ENCODE data around the gene LDLRAD2. TPM values are rescaled to one million over a fixed set of nuclear protein-coding genes. Genes with fewer than 3 reads are reported as not detected.

The LDLRAD2 gene
- total RNA-seq, 1 experiment from 2014 or later = not detected

GRCh38 chr1:21799730-21800129 lies 12.3 kb upstream of the LDLRAD2 start:
- intact Hi-C loops (cut with micrococcal nuclease) = no loop called here
- no peak overlapping the region for H3K27ac ChIP-seq (ENCODE audit: low read depth, low read length)
- RAD21 ChIA-PET (ENCODE audit: low non-redundant PET in 1 of 2, low total read pairs in 2 of 2, uncharacterized antibody in 2 of 2, unreplicated experiment in 2 of 2) = no interaction called here
- no peaks in the 10 kb centered on the region for H3K79me2 ChIP-seq (ENCODE audit: insufficient read depth, low read length)
- no peaks in the 10 kb centered on the region for H3K36me3 ChIP-seq (ENCODE audit: control insufficient read depth in 1 of 2, insufficient read depth in 2 of 2, low read length in 2 of 2)
- H3K4me2 ChIP-seq (ENCODE audit: low read length) = no peak overlapping the region
- POLR2A ChIA-PET = no interaction called here
- no peak overlapping the region for H3K4me3 ChIP-seq (replicated peaks in 1 of 2; ENCODE audit: low read depth in 1 of 2, low read length in 2 of 2)
- DNase-seq (ENCODE audit: low read depth, low spot score) (no peak), ATAC-seq (no peak)
- BruUV-seq (replicated peaks) = no TSS peak
- no peaks in the 10 kb centered on the region for H3K9me2 ChIP-seq (ENCODE audit: insufficient read depth)
- H4K20me1 ChIP-seq (ENCODE audit: insufficient read depth) = no peaks in the 10 kb centered on the region
- no peak for TF ChIP-seq ZNF274 (IDR thresholded peaks at IDR 0.05; ENCODE audit: low read depth, low read length)
- no peak for TF ChIP-seq TCF7L2 (IDR thresholded peaks at IDR 0.05; ENCODE audit: borderline replicate concordance, extremely low read depth, insufficient read depth, insufficient read length)
- no peak for TF ChIP-seq ELF1 (IDR thresholded peaks at IDR 0.05; ENCODE audit: borderline replicate concordance, low read depth)
- no peak for TF ChIP-seq EZH2 (IDR thresholded peaks at IDR 0.05)
- TF ChIP-seq FOSL1 (IDR thresholded peaks at IDR 0.05; ENCODE audit: low read depth) = no peak
- TF ChIP-seq EGR1 (IDR thresholded peaks at IDR 0.05; ENCODE audit: low read depth) = no peak
- no peak for TF ChIP-seq JUND (IDR thresholded peaks at IDR 0.05)
- TF ChIP-seq EZH2phosphoT487 (IDR thresholded peaks at IDR 0.05; ENCODE audit: borderline replicate concordance) = no peak
- no peak for TF ChIP-seq CTCF (IDR thresholded peaks at IDR 0.05 in 2 of 3, conservative IDR thresholded peaks at IDR 0.05 in 1 of 3; ENCODE audit: borderline replicate concordance in 1 of 3, insufficient read depth in 1 of 3, low read depth in 2 of 3, low read length in 2 of 3)
- no peak for TF ChIP-seq MAX (IDR thresholded peaks at IDR 0.05)
- TF ChIP-seq, protein P1, sequence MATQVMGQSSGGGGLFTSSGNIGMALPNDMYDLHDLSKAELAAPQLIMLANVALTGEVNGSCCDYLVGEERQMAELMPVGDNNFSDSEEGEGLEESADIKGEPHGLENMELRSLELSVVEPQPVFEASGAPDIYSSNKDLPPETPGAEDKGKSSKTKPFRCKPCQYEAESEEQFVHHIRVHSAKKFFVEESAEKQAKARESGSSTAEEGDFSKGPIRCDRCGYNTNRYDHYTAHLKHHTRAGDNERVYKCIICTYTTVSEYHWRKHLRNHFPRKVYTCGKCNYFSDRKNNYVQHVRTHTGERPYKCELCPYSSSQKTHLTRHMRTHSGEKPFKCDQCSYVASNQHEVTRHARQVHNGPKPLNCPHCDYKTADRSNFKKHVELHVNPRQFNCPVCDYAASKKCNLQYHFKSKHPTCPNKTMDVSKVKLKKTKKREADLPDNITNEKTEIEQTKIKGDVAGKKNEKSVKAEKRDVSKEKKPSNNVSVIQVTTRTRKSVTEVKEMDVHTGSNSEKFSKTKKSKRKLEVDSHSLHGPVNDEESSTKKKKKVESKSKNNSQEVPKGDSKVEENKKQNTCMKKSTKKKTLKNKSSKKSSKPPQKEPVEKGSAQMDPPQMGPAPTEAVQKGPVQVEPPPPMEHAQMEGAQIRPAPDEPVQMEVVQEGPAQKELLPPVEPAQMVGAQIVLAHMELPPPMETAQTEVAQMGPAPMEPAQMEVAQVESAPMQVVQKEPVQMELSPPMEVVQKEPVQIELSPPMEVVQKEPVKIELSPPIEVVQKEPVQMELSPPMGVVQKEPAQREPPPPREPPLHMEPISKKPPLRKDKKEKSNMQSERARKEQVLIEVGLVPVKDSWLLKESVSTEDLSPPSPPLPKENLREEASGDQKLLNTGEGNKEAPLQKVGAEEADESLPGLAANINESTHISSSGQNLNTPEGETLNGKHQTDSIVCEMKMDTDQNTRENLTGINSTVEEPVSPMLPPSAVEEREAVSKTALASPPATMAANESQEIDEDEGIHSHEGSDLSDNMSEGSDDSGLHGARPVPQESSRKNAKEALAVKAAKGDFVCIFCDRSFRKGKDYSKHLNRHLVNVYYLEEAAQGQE (IDR thresholded peaks at IDR 0.05; ENCODE audit: low read depth) = no peak
- TF ChIP-seq SIN3A (IDR thresholded peaks at IDR 0.05; ENCODE audit: low read depth) = no peak
- no peak for TF ChIP-seq CBX3 (IDR thresholded peaks at IDR 0.05; ENCODE audit: low read depth)
- no peak for TF ChIP-seq SRF (IDR thresholded peaks at IDR 0.05; ENCODE audit: low read depth)
- TF ChIP-seq POLR2AphosphoS5 (IDR thresholded peaks at IDR 0.05; ENCODE audit: low read depth, low read length) = no peak
- no peak for TF ChIP-seq RAD21 (IDR thresholded peaks at IDR 0.05; ENCODE audit: low read depth)
- TF ChIP-seq ATF3 (IDR thresholded peaks at IDR 0.05) = no peak
- H3K9ac ChIP-seq (ENCODE audit: low read length) = no peak overlapping the region
- H3K27me3 ChIP-seq (ENCODE audit: insufficient read depth, low read length) = no peaks in the 10 kb centered on the region
- no peak overlapping the region for H2AFZ ChIP-seq (ENCODE audit: low read depth, low read length, poor library complexity, severe bottlenecking)
- H3K4me1 ChIP-seq (ENCODE audit: control insufficient read depth in 1 of 2, insufficient read depth in 2 of 2, low read length in 2 of 2) = peaks cover 0 to 16% of the 10 kb centered on the region in 2 experiments; a peak in 2 of 4 replicates
- CTCF ChIA-PET = no interaction called here
- peaks cover 0 to 5% of the 10 kb centered on the region in 2 experiments; a peak in 1 of 4 replicates for H3K9me3 ChIP-seq (ENCODE audit: control insufficient read depth in 1 of 2, insufficient read depth in 1 of 2, low read depth in 1 of 2, low read length in 2 of 2)

All from HCT116 (cell line).